Activated B cell treated with CpG ODN at 0.5 μM for 24 hours (primary cell): Measurements from ENCODE around the gene WNT10A. TPM values are rescaled to one million over a fixed set of nuclear protein-coding genes. Genes with fewer than 3 reads are reported as not detected.

Source experiments
- ATAC-seq: fragments of 200-7000 bp; cut with Tn5 transposase; one replicate; pipeline ENCODE4 v1.10.0; 2021; ENCODE audit warnings: low read depth, mild to moderate bottlenecking, moderate library complexity
- CTCF ChIA-PET: fragments of 350-600 bp; sonication (Branson Sonifier 250); formaldehyde crosslinking; loops from one replicate; lab custom pipeline; 2021; ENCODE audit warnings: antibody characterized with exemption; lab: Charles Lee
- POLR2A ChIA-PET: fragments of 350-600 bp; sonication (Branson Sonifier 250); formaldehyde crosslinking; loops from one replicate; lab custom pipeline; 2021; ENCODE audit warnings: antibody characterized with exemption; lab: Charles Lee
- DNase-seq: peaks from one replicate; pipeline ENCODE4 v3.0.0; 2022
- H3K27ac Mint-ChIP-seq: one replicate; pipeline ENCODE4 v1.8.0; 2020; ENCODE audit warnings: mixed read lengths
- H3K27me3 Mint-ChIP-seq: one replicate; pipeline ENCODE4 v1.8.0; 2021; ENCODE audit warnings: mixed read lengths
- H3K36me3 Mint-ChIP-seq: one replicate; pipeline ENCODE4 v1.8.0; 2021; ENCODE audit warnings: low read depth, mixed read lengths
- H3K4me1 Mint-ChIP-seq: one replicate; pipeline ENCODE4 v1.8.0; 2021; ENCODE audit warnings: mixed read lengths
- H3K4me3 Mint-ChIP-seq: one replicate; pipeline ENCODE4 v1.8.0; 2020; ENCODE audit warnings: mild to moderate bottlenecking, mixed read lengths
- H3K9me3 Mint-ChIP-seq: one replicate; pipeline ENCODE4 v1.8.0; 2020; ENCODE audit warnings: mixed read lengths
- CTCF ChIP-seq: fragments of 200-600 bp; IDR thresholded peaks from one replicate; pipeline ENCODE4 v1.8.0; 2022; ENCODE audit warnings: antibody characterized with exemption, mild to moderate bottlenecking
- intact Hi-C: fragments of 100-400 bp; cut with micrococcal nuclease; formaldehyde crosslinking; loops from one replicate; pipeline ENCODE4 v1.15.1; 2024
- total RNA-seq: library from RNA; stranded (reverse); gene quantifications from 2 replicates; pipeline ENCODE4 v1.2.3, GENCODE V29; 2022

WNT10A gene
- total RNA-seq, 1 donor from 2014 or later, result 31.8 TPM

- no peak for DNase-seq
- no peaks in the 10 kb centered on the region for H3K9me3 Mint-ChIP-seq
- ChIA-PET CTCF (interaction anchor here (2.5 to 17.0 kb wide), 4 partner anchors 20 to 81 kb away, joined by 10 to 1062 read pairs (median 34); partner anchors contain the start of gene WNT10A), POLR2A (interaction anchor here (2.4 to 13.2 kb wide), 2 partner anchors 21 to 278 kb away, joined by 9 to 969 read pairs; partner anchors contain the start of genes CNPPD1 and WNT10A)
- intact Hi-C loops, result loop anchor here (5.0 kb wide), 4 partner anchors 263 to 607 kb away; partner anchors contain the start of genes CTDSP1, DNPEP, NHEJ1 and TMBIM1
- H3K27ac Mint-ChIP-seq, result no peak overlapping the region
- no peak for ATAC-seq
- H3K36me3 Mint-ChIP-seq, result no peaks in the 10 kb centered on the region
- peaks cover 25% of the 10 kb centered on the region for H3K27me3 Mint-ChIP-seq
- TF ChIP-seq CTCF, result no peak
- H3K4me3 Mint-ChIP-seq, result no peak overlapping the region
- H3K4me1 Mint-ChIP-seq, result peaks cover 38% of the 10 kb centered on the region
These were observed 18.5 kb downstream of the WNT10A start for GRCh38 chr2:218899147-218899546.

- ChIA-PET CTCF (interaction anchor here (17.0 kb wide), 1 partner anchor 23 kb away, joined by 1062 read pairs; the partner anchor contains the start of gene WNT10A), POLR2A (interaction anchor here (1.0 kb wide), 1 partner anchor 22 kb away, joined by 3 read pairs; the partner anchor contains the start of gene WNT10A)
- H3K4me1 Mint-ChIP-seq, result peaks cover 12% of the 10 kb centered on the region
- no peak overlapping the region for H3K27ac Mint-ChIP-seq
- no peak for TF ChIP-seq CTCF
- no peaks in the 10 kb centered on the region for H3K36me3 Mint-ChIP-seq
- intact Hi-C loops, result no loop called here
- DNase-seq, result no peak
- H3K9me3 Mint-ChIP-seq, result no peaks in the 10 kb centered on the region
- no peak for ATAC-seq
- H3K4me3 Mint-ChIP-seq, result no peak overlapping the region
- H3K27me3 Mint-ChIP-seq, result peaks cover 35% of the 10 kb centered on the region
These were observed 21.8 kb downstream of the WNT10A start for GRCh38 chr2:218902427-218902826.

- peaks cover 35% of the 10 kb centered on the region for H3K27me3 Mint-ChIP-seq
These were observed 23.5 kb downstream of the WNT10A start for GRCh38 chr2:218904176-218904575.

GRCh38 chr2:218908721-218909619, 28.3 kb downstream of the WNT10A start:
- H3K4me1 Mint-ChIP-seq, result peaks cover 9% of the 10 kb centered on the region
- intact Hi-C loops, result loop anchor here (1.0 to 2.0 kb wide), 5 partner anchors 11 to 479 kb away; partner anchors contain the start of genes NHEJ1, RNF25 and STK36
- peak overlapping the region; percentile 59 for H3K27ac Mint-ChIP-seq
- no peak for TF ChIP-seq CTCF
- peak; percentile 82 for DNase-seq
- POLR2A ChIA-PET, result interaction anchor here (0.6 to 1.2 kb wide), 5 partner anchors 11 to 488 kb away, joined by 3 to 11 read pairs (median 4); partner anchors contain the start of gene CDK5R2
- H3K27me3 Mint-ChIP-seq, result peaks cover 12% of the 10 kb centered on the region
- H3K9me3 Mint-ChIP-seq, result no peaks in the 10 kb centered on the region
- peak; percentile 98 for ATAC-seq
- peak overlapping the region; percentile 84 for H3K4me3 Mint-ChIP-seq
- CTCF ChIA-PET, result interaction anchor here (1.0 to 2.1 kb wide), 4 partner anchors 11 to 62 kb away, joined by 3 to 10 read pairs (median 8); no protein-coding TSS in a partner anchor
- H3K36me3 Mint-ChIP-seq, result no peaks in the 10 kb centered on the region

More at GRCh38 chr2:218904176-218904575, 23.5 kb downstream of the WNT10A start:
- no peak for ATAC-seq
- Mint-ChIP-seq H3K36me3 (no peaks in the 10 kb centered on the region), H3K4me1 (peaks cover 7% of the 10 kb centered on the region), H3K27ac (no peak overlapping the region), H3K9me3 (no peaks in the 10 kb centered on the region), H3K4me3 (no peak overlapping the region)
- intact Hi-C loops, result no loop called here
- DNase-seq, result no peak
- CTCF ChIA-PET, result interaction anchor here (17.0 kb wide), 1 partner anchor 25 kb away, joined by 1062 read pairs; the partner anchor contains the start of gene WNT10A
- no peak for TF ChIP-seq CTCF
- POLR2A ChIA-PET, result no interaction called here
